Measurements from ENCODE around the gene RBM47. TPM values are rescaled to one million over a fixed set of nuclear protein-coding genes. Genes with fewer than 3 reads are reported as not detected.
"Not testable (repeated sequence)": the region's sequence is repeated elsewhere in the genome, so short reads cannot be mapped to it uniquely, and the experiment has no call there.

RBM47 gene
- total and polyA plus RNA-seq, 2 experiments from 2014 or later: 35.6 to 139 TPM

DNA sequence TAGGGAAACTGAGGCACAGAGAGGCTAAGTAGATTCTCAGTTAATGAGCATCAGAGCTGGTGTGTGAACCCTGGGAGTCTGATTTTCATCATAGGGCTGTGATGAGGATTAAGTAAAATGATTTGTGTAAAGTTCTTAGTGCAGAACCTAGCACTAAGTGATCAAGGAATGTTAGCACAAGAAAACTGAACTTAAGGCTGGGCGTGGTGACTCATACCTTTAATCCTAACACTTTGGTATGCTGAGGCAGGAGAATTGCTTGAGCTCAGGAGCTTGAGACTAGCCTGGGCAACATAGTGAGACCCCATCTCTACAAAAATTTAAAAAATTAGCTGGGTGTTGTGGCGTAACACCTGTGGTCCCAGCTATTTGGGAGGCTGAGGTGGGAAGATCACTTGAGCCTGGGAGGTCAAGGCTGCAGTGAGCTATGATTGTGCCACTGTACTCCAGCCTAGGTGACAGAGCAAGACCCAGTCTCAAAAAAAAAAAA is 183.4 kb downstream of the RBM47 start:
- DNase-seq (ENCODE audit: low spot score); H3F3A ChIP-seq (replicated peaks; ENCODE audit: low read depth); H3K4me3 ChIP-seq; H3K9me2 ChIP-seq (ENCODE audit: insufficient read depth); ATAC-seq; H3K27ac Mint-ChIP-seq; H3K9me3 Mint-ChIP-seq; H3K36me3 ChIP-seq (ENCODE audit: insufficient read depth); H3K4me3 Mint-ChIP-seq; H3K27me3 Mint-ChIP-seq (ENCODE audit: insufficient read depth, low read depth, poor library complexity); H3K27me3 ChIP-seq (ENCODE audit: insufficient read depth); H3K4me2 ChIP-seq; H2AFZ ChIP-seq; H4K20me1 ChIP-seq (replicated peaks; ENCODE audit: insufficient read depth); H3K4me1 ChIP-seq (ENCODE audit: insufficient read depth); H3K27ac ChIP-seq (ENCODE audit: low read depth): not testable (repeated sequence)
- peaks cover 25% of the 10 kb centered on the region for H3K79me2 ChIP-seq (replicated peaks; ENCODE audit: insufficient read depth)
- H3K4me1 Mint-ChIP-seq: peaks cover 22% of the 10 kb centered on the region
- H3K36me3 Mint-ChIP-seq (ENCODE audit: low read depth): peaks cover 18% of the 10 kb centered on the region

DNA sequence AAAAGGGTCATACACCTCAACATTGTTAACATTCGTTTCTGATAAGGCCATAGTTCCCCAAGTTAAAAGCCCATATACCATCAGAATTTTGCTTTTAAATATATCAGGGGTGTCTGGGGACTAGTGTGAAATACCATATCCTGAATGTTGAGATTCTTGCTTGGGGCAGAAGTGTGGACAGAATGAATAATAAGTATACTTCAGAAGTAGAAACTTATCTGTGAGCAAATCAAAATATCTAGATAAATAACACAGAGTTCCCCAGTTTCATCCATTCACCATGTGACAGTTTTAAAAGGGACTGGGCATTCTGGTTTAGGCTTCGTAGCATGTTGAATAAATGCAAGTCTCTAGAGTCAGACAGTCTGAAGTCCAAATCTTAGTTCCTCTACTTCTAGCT is 184.0 kb downstream of the RBM47 start:
- Mint-ChIP-seq H3K27ac (no peak overlapping the region), H3K4me3 (no peak overlapping the region), H3K36me3 (ENCODE audit: low read depth) (peaks cover 13% of the 10 kb centered on the region), H3K9me3 (no peaks in the 10 kb centered on the region), H3K4me1 (peaks cover 16% of the 10 kb centered on the region), H3K27me3 (ENCODE audit: insufficient read depth, low read depth, poor library complexity) (peaks cover 9% of the 10 kb centered on the region)
- H3K27me3 ChIP-seq (ENCODE audit: insufficient read depth): no peaks in the 10 kb centered on the region
- no peak overlapping the region for H3K4me2 ChIP-seq
- peaks cover 3% of the 10 kb centered on the region; the same call in 1 of the 2 replicates for H4K20me1 ChIP-seq (replicated peaks; ENCODE audit: insufficient read depth)
- H3K4me3 ChIP-seq: no peak overlapping the region
- no peak overlapping the region for H2AFZ ChIP-seq
- 0 out of 2 replicates have a peak, but pooled peaks cover 4% of the 10 kb centered on the region for H3K4me1 ChIP-seq (ENCODE audit: insufficient read depth)
- H3F3A ChIP-seq (replicated peaks; ENCODE audit: low read depth): no peaks in the 10 kb centered on the region
- H3K79me2 ChIP-seq (replicated peaks; ENCODE audit: insufficient read depth): peaks cover 21% of the 10 kb centered on the region
- 0 out of 2 replicates have a peak overlapping the region, but pooled peaks have one; percentile 42 for H3K27ac ChIP-seq (ENCODE audit: low read depth)
- DNase-seq (ENCODE audit: low spot score) (no peak), ATAC-seq (no peak)
- no peaks in the 10 kb centered on the region for H3K9me2 ChIP-seq (ENCODE audit: insufficient read depth)
- 0 out of 2 replicates have a peak, but pooled peaks cover 3% of the 10 kb centered on the region for H3K36me3 ChIP-seq (ENCODE audit: insufficient read depth)
- TF ChIP-seq EZH2phosphoT487 (IDR thresholded peaks at IDR 0.05; ENCODE audit: unreplicated experiment): no peak
- no peak for TF ChIP-seq CREB1 (CRISPR knock-in tag; IDR thresholded peaks at IDR 0.05; ENCODE audit: low read depth)
- TF ChIP-seq POLR2AphosphoS5 (IDR thresholded peaks at IDR 0.05; ENCODE audit: low read depth): no peak
- TF ChIP-seq ZNF114 (CRISPR knock-in tag; IDR thresholded peaks at IDR 0.05): no peak
- TF ChIP-seq, protein P1, sequence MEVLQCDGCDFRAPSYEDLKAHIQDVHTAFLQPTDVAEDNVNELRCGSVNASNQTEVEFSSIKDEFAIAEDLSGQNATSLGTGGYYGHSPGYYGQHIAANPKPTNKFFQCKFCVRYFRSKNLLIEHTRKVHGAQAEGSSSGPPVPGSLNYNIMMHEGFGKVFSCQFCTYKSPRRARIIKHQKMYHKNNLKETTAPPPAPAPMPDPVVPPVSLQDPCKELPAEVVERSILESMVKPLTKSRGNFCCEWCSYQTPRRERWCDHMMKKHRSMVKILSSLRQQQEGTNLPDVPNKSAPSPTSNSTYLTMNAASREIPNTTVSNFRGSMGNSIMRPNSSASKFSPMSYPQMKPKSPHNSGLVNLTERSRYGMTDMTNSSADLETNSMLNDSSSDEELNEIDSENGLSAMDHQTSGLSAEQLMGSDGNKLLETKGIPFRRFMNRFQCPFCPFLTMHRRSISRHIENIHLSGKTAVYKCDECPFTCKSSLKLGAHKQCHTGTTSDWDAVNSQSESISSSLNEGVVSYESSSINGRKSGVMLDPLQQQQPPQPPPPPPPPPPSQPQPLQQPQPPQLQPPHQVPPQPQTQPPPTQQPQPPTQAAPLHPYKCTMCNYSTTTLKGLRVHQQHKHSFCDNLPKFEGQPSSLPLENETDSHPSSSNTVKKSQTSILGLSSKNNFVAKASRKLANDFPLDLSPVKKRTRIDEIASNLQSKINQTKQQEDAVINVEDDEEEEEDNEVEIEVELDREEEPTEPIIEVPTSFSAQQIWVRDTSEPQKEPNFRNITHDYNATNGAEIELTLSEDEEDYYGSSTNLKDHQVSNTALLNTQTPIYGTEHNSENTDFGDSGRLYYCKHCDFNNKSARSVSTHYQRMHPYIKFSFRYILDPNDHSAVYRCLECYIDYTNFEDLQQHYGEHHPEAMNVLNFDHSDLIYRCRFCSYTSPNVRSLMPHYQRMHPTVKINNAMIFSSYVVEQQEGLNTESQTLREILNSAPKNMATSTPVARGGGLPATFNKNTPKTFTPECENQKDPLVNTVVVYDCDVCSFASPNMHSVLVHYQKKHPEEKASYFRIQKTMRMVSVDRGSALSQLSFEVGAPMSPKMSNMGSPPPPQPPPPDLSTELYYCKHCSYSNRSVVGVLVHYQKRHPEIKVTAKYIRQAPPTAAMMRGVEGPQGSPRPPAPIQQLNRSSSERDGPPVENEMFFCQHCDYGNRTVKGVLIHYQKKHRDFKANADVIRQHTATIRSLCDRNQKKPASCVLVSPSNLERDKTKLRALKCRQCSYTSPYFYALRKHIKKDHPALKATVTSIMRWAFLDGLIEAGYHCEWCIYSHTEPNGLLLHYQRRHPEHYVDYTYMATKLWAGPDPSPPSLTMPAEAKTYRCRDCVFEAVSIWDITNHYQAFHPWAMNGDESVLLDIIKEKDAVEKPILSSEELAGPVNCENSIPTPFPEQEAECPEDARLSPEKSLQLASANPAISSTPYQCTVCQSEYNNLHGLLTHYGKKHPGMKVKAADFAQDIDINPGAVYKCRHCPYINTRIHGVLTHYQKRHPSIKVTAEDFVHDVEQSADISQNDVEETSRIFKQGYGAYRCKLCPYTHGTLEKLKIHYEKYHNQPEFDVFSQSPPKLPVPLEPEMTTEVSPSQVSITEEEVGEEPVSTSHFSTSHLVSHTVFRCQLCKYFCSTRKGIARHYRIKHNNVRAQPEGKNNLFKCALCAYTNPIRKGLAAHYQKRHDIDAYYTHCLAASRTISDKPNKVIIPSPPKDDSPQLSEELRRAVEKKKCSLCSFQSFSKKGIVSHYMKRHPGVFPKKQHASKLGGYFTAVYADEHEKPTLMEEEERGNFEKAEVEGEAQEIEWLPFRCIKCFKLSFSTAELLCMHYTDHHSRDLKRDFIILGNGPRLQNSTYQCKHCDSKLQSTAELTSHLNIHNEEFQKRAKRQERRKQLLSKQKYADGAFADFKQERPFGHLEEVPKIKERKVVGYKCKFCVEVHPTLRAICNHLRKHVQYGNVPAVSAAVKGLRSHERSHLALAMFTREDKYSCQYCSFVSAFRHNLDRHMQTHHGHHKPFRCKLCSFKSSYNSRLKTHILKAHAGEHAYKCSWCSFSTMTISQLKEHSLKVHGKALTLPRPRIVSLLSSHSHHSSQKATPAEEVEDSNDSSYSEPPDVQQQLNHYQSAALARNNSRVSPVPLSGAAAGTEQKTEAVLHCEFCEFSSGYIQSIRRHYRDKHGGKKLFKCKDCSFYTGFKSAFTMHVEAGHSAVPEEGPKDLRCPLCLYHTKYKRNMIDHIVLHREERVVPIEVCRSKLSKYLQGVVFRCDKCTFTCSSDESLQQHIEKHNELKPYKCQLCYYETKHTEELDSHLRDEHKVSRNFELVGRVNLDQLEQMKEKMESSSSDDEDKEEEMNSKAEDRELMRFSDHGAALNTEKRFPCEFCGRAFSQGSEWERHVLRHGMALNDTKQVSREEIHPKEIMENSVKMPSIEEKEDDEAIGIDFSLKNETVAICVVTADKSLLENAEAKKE (CRISPR knock-in tag; IDR thresholded peaks at IDR 0.05): no peak
- TF ChIP-seq, protein P2, sequence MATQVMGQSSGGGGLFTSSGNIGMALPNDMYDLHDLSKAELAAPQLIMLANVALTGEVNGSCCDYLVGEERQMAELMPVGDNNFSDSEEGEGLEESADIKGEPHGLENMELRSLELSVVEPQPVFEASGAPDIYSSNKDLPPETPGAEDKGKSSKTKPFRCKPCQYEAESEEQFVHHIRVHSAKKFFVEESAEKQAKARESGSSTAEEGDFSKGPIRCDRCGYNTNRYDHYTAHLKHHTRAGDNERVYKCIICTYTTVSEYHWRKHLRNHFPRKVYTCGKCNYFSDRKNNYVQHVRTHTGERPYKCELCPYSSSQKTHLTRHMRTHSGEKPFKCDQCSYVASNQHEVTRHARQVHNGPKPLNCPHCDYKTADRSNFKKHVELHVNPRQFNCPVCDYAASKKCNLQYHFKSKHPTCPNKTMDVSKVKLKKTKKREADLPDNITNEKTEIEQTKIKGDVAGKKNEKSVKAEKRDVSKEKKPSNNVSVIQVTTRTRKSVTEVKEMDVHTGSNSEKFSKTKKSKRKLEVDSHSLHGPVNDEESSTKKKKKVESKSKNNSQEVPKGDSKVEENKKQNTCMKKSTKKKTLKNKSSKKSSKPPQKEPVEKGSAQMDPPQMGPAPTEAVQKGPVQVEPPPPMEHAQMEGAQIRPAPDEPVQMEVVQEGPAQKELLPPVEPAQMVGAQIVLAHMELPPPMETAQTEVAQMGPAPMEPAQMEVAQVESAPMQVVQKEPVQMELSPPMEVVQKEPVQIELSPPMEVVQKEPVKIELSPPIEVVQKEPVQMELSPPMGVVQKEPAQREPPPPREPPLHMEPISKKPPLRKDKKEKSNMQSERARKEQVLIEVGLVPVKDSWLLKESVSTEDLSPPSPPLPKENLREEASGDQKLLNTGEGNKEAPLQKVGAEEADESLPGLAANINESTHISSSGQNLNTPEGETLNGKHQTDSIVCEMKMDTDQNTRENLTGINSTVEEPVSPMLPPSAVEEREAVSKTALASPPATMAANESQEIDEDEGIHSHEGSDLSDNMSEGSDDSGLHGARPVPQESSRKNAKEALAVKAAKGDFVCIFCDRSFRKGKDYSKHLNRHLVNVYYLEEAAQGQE (IDR thresholded peaks at IDR 0.05; ENCODE audit: unreplicated experiment): no peak
- TF ChIP-seq STAT1 (IDR thresholded peaks at IDR 0.05; ENCODE audit: unreplicated experiment): no peak
- TF ChIP-seq, protein P3, sequence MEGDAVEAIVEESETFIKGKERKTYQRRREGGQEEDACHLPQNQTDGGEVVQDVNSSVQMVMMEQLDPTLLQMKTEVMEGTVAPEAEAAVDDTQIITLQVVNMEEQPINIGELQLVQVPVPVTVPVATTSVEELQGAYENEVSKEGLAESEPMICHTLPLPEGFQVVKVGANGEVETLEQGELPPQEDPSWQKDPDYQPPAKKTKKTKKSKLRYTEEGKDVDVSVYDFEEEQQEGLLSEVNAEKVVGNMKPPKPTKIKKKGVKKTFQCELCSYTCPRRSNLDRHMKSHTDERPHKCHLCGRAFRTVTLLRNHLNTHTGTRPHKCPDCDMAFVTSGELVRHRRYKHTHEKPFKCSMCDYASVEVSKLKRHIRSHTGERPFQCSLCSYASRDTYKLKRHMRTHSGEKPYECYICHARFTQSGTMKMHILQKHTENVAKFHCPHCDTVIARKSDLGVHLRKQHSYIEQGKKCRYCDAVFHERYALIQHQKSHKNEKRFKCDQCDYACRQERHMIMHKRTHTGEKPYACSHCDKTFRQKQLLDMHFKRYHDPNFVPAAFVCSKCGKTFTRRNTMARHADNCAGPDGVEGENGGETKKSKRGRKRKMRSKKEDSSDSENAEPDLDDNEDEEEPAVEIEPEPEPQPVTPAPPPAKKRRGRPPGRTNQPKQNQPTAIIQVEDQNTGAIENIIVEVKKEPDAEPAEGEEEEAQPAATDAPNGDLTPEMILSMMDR (conservative IDR thresholded peaks at IDR 0.05; ENCODE audit: low read depth in 2 of 2): no peak
- TF ChIP-seq EZH2 (IDR thresholded peaks at IDR 0.05; ENCODE audit: low read depth, unreplicated experiment): no peak

Data from GM23338 (cell line).